ENCODE data around the gene CEP112.

CEP112 gene

DNA sequence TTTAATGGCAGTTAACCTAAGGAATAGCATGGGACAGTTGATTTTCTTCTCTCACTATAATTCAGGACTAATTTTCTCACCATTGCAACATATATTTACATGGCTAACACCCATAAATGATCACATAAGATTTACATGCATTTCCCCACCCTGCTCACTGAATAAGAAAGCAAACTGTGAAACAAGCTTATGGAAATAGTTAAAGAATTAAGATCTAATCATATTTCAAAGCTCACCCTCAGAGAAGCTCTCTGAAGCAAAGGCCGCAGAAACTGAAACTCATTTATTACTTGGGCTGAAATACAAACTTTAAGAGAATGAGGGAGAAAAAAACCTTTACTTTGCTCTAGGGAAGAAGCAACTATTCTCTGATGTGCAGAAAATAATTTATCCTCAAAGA lies 411.8 kb downstream of the CEP112 start:
- TF ChIP-seq EZH2 (IDR thresholded peaks at IDR 0.05): no peak
- TF ChIP-seq POLR2AphosphoS5 (IDR thresholded peaks at IDR 0.05; ENCODE audit: borderline replicate concordance, low read depth, low read length): no peak
- TF ChIP-seq FOXP2 (optimal IDR thresholded peaks at IDR 0.05; ENCODE audit: control extremely low read depth, extremely low read length, insufficient read depth): no peak
- no peak for DNase-seq (ENCODE audit: low read depth, low spot score)
- H3K4me3 ChIP-seq: no peak overlapping the region
- no peaks in the 10 kb centered on the region for H3K9me3 ChIP-seq (ENCODE audit: low read depth, low read length)
- no peaks in the 10 kb centered on the region for H3K36me3 ChIP-seq (ENCODE audit: insufficient read depth, low read length)
- H3K27ac ChIP-seq: no peak overlapping the region
- no peak overlapping the region for H3K9ac ChIP-seq (ENCODE audit: insufficient read length)

DNA sequence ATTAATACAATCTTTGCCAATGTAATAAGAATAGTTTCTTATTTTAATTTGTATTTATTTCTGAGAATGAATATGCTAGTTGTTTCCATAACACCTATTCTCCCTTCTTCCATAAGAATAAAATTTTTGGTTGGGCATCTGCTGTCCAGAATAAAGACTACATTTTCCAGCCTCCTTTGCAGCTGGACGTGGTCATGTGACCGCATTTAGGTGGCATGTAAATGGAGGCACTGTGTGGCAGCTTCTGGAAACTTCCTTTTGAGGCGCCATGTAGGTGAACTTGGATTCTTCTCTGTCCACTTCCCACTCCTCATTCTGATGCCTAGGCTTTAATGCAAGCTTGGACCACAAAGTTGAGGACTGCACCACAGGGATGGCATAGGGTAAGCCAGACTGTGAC lies 415.0 kb downstream of the CEP112 start:
- no peak for DNase-seq (ENCODE audit: low read depth, low spot score)
- Histone ChIP-seq H3K9ac (ENCODE audit: insufficient read length) (no peak overlapping the region), H3K9me3 (ENCODE audit: low read depth, low read length) (no peaks in the 10 kb centered on the region), H3K36me3 (ENCODE audit: insufficient read depth, low read length) (no peaks in the 10 kb centered on the region), H3K4me3 (no peak overlapping the region), H3K27ac (no peak overlapping the region)
- TF ChIP-seq FOXP2 (optimal IDR thresholded peaks at IDR 0.05; ENCODE audit: control extremely low read depth, extremely low read length, insufficient read depth) (no peak), EZH2 (IDR thresholded peaks at IDR 0.05) (no peak), POLR2AphosphoS5 (IDR thresholded peaks at IDR 0.05; ENCODE audit: borderline replicate concordance, low read depth, low read length) (no peak)

DNA sequence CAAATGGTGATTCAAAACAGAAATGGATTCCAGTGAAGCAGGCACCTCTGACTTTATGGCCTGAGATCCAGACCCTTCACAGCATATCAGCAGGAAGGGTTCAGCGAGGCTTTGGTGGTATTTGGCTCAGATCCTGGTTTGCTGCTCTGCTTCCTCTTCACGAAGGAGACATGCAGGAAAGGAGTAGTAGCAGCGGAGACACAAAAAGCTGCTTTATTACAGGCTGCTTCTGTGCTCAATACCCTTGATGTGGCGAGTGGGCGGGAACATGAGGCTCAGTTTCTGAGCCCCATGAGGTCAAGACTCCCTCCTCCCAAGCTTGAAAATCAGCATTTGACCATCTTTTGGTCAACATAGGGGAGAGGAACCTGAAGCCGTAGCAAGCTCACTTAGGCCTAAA lies 417.1 kb downstream of the CEP112 start:
- Histone ChIP-seq H3K4me3 (no peak overlapping the region), H3K27ac (no peak overlapping the region), H3K9me3 (ENCODE audit: low read depth, low read length) (no peaks in the 10 kb centered on the region; the same call in 1 of the 2 replicates), H3K36me3 (ENCODE audit: insufficient read depth, low read length) (no peaks in the 10 kb centered on the region), H3K9ac (ENCODE audit: insufficient read length) (no peak overlapping the region)
- no peak for DNase-seq (ENCODE audit: low read depth, low spot score)
- TF ChIP-seq POLR2AphosphoS5 (IDR thresholded peaks at IDR 0.05; ENCODE audit: borderline replicate concordance, low read depth, low read length): no peak
- no peak for TF ChIP-seq FOXP2 (optimal IDR thresholded peaks at IDR 0.05; ENCODE audit: control extremely low read depth, extremely low read length, insufficient read depth)
- TF ChIP-seq EZH2 (IDR thresholded peaks at IDR 0.05): no peak

DNA sequence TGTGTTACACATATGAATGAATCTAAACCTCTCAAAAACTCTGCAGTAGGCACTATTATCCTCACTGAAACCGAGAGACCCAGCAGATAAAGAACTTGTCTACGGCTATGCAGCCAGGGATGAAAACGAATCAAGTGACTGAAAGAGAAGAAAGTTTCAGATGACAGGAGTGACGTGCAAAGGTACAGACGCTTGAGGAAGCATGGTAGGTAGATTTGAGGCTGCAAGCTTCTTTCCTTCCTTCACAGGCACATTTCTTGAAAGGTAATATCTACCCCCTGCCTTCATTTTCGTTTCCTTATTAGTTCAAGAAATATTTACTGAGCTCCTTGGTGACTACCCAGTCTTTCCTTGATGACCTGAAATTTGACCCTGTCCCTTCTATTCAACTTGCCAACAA lies 418.9 kb downstream of the CEP112 start:
- no peaks in the 10 kb centered on the region; the same call in 1 of the 2 replicates for H3K9me3 ChIP-seq (ENCODE audit: low read depth, low read length)
- H3K9ac ChIP-seq (ENCODE audit: insufficient read length): no peak overlapping the region
- no peak overlapping the region for H3K4me3 ChIP-seq
- TF ChIP-seq POLR2AphosphoS5 (IDR thresholded peaks at IDR 0.05; ENCODE audit: borderline replicate concordance, low read depth, low read length): no peak
- TF ChIP-seq FOXP2 (optimal IDR thresholded peaks at IDR 0.05; ENCODE audit: control extremely low read depth, extremely low read length, insufficient read depth): no peak
- no peak for TF ChIP-seq EZH2 (IDR thresholded peaks at IDR 0.05)
- no peaks in the 10 kb centered on the region for H3K36me3 ChIP-seq (ENCODE audit: insufficient read depth, low read length)
- DNase-seq (ENCODE audit: low read depth, low spot score): no peak
- no peak overlapping the region for H3K27ac ChIP-seq

DNA sequence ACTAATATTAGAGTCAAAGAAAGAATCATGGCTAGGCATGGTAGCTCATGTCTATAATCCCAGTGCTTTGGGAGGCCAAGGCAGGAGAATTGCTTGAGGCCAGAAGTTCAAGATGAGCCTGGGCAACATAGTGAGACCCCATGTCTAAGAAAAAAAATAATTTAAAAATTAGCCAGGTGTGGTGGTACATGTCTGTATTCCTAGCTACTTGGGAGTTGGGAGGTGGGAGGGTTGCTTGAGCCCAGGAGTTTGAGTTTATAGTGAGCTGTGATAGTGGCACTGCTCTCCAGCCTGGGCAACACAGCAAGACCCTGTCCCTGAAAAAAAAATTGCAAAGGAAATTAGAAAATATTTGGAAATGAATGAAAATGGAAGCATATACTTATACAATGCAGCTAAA lies 420.2 kb downstream of the CEP112 start:
- Histone ChIP-seq H3K9ac (ENCODE audit: insufficient read length) (no peak overlapping the region), H3K9me3 (ENCODE audit: low read depth, low read length) (no peaks in the 10 kb centered on the region; the same call in 1 of the 2 replicates), H3K27ac (no peak overlapping the region), H3K4me3 (no peak overlapping the region), H3K36me3 (ENCODE audit: insufficient read depth, low read length) (no peaks in the 10 kb centered on the region)
- DNase-seq (ENCODE audit: low read depth, low spot score): no peak
- TF ChIP-seq FOXP2 (optimal IDR thresholded peaks at IDR 0.05; ENCODE audit: control extremely low read depth, extremely low read length, insufficient read depth) (no peak), EZH2 (IDR thresholded peaks at IDR 0.05) (no peak), POLR2AphosphoS5 (IDR thresholded peaks at IDR 0.05; ENCODE audit: borderline replicate concordance, low read depth, low read length) (no peak)

DNA sequence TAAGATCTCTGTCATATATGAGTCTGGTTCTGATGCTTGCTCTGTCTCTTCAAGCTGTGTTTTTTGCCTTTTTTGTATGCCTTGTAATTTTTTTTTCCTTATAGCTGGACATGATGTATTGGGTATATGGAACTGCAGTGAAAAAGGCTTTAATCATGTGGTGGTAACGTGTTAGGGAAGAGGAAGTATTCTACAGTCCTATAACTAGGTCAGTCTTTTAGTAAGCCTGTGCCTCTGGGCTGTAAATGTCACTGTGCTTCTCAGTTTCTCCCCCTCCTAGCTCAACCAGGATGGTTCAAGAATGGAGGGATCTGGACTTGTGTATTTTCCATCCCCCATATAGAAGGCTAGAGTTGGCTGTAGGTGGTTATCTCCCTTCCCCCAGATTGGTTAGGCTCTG lies 428.1 kb downstream of the CEP112 start:
- Histone ChIP-seq H3K27ac (no peak overlapping the region), H3K9me3 (ENCODE audit: low read depth, low read length) (no peaks in the 10 kb centered on the region), H3K9ac (ENCODE audit: insufficient read length) (no peak overlapping the region), H3K4me3 (no peak overlapping the region), H3K36me3 (ENCODE audit: insufficient read depth, low read length) (no peaks in the 10 kb centered on the region)
- DNase-seq (ENCODE audit: low read depth, low spot score): no peak
- TF ChIP-seq FOXP2 (optimal IDR thresholded peaks at IDR 0.05; ENCODE audit: control extremely low read depth, extremely low read length, insufficient read depth) (no peak), EZH2 (IDR thresholded peaks at IDR 0.05) (no peak), POLR2AphosphoS5 (IDR thresholded peaks at IDR 0.05; ENCODE audit: borderline replicate concordance, low read depth, low read length) (no peak)

DNA sequence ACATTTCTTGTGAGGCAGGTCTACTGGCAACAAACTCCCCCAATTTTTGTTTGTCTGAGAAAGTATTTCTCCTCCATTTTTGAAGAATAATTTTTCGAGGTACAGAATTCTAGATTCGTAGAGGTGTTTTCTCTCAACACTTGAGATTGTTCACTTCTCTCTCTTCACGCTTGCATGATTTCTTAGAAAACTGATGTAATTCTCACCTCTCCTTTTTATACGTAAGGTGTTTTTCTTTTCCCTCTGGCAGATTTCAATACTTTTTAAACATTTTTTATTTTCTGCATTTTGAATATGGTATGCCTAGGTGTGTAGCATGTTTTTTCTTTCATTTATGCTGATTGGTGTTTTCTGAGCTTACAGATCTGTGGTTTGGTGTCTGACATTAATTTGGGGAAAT lies 429.0 kb downstream of the CEP112 start:
- no peak overlapping the region for H3K27ac ChIP-seq
- DNase-seq (ENCODE audit: low read depth, low spot score): no peak
- H3K9me3 ChIP-seq (ENCODE audit: low read depth, low read length): no peaks in the 10 kb centered on the region
- H3K9ac ChIP-seq (ENCODE audit: insufficient read length): no peak overlapping the region
- H3K36me3 ChIP-seq (ENCODE audit: insufficient read depth, low read length): no peaks in the 10 kb centered on the region
- H3K4me3 ChIP-seq: no peak overlapping the region
- no peak for TF ChIP-seq POLR2AphosphoS5 (IDR thresholded peaks at IDR 0.05; ENCODE audit: borderline replicate concordance, low read depth, low read length)
- TF ChIP-seq EZH2 (IDR thresholded peaks at IDR 0.05): no peak
- TF ChIP-seq FOXP2 (optimal IDR thresholded peaks at IDR 0.05; ENCODE audit: control extremely low read depth, extremely low read length, insufficient read depth): no peak

DNA sequence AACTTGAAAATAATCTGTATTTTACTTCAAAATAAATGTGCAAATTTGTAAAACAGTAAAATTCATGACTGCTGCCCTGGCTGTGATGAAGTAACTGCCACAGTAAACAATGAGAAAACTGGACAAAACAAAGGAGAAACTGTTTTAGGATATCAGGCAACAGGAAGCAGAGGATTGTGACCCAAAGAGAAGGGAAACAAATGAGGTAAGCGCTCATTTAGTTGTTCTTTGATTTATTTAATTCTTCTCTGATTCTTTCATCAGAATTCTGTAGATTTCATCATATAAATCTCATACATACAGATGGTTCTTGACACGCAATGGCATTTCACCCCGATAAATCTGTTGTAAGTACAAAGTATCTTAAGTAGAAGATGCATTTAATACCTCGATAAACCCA lies 432.4 kb downstream of the CEP112 start:
- Histone ChIP-seq H3K36me3 (ENCODE audit: insufficient read depth, low read length) (no peaks in the 10 kb centered on the region), H3K9me3 (ENCODE audit: low read depth, low read length) (no peaks in the 10 kb centered on the region), H3K4me3 (no peak overlapping the region), H3K27ac (no peak overlapping the region), H3K9ac (ENCODE audit: insufficient read length) (no peak overlapping the region)
- TF ChIP-seq EZH2 (IDR thresholded peaks at IDR 0.05): no peak
- TF ChIP-seq POLR2AphosphoS5 (IDR thresholded peaks at IDR 0.05; ENCODE audit: borderline replicate concordance, low read depth, low read length): no peak
- no peak for TF ChIP-seq FOXP2 (optimal IDR thresholded peaks at IDR 0.05; ENCODE audit: control extremely low read depth, extremely low read length, insufficient read depth)
- no peak for DNase-seq (ENCODE audit: low read depth, low spot score)

DNA sequence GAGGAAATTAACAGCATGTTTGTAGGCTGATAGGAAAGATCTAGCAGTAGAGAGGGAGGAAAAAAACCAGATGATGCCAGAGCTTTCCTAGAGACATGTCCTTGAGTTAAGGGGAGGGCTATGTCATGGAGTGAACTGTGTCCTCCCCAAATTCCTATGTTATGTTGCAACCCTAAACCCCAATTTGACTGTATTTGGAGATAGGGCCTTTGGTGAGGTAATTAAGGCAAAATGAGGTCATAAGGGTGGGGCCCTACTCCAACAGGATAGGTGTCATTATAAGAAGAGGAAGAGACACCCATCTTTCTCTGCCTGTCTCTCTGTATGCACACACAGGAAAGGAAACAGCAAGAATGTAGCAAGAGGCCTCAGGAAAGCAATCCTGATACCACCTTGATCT lies 435.2 kb downstream of the CEP112 start:
- no peak for DNase-seq (ENCODE audit: low read depth, low spot score)
- H3K4me3 ChIP-seq: no peak overlapping the region
- TF ChIP-seq EZH2 (IDR thresholded peaks at IDR 0.05) (no peak), FOXP2 (optimal IDR thresholded peaks at IDR 0.05; ENCODE audit: control extremely low read depth, extremely low read length, insufficient read depth) (no peak), POLR2AphosphoS5 (IDR thresholded peaks at IDR 0.05; ENCODE audit: borderline replicate concordance, low read depth, low read length) (no peak)
- no peak overlapping the region for H3K27ac ChIP-seq
- no peaks in the 10 kb centered on the region for H3K9me3 ChIP-seq (ENCODE audit: low read depth, low read length)
- H3K9ac ChIP-seq (ENCODE audit: insufficient read length): no peak overlapping the region
- no peaks in the 10 kb centered on the region for H3K36me3 ChIP-seq (ENCODE audit: insufficient read depth, low read length)

All from SK-N-MC (cell line).